NCI-H345 treated with DMSO at 0.1 percent for 48 hours (cell line): ENCODE results near the gene POMP.
"Not testable (repeated sequence)": the region's sequence is repeated elsewhere in the genome, so short reads cannot be mapped to it uniquely, and the experiment has no call there.

Experiments
- DNase-seq: peaks from one replicate; lab custom pipeline; 2025; ENCODE audit not compliant: unreplicated experiment; lab: John Stamatoyannopoulos, UW

Gene POMP

GRCh38 chr13:28693605-28694491 is 34.9 kb downstream of the POMP start:
- not testable (repeated sequence) for DNase-seq

DNA sequence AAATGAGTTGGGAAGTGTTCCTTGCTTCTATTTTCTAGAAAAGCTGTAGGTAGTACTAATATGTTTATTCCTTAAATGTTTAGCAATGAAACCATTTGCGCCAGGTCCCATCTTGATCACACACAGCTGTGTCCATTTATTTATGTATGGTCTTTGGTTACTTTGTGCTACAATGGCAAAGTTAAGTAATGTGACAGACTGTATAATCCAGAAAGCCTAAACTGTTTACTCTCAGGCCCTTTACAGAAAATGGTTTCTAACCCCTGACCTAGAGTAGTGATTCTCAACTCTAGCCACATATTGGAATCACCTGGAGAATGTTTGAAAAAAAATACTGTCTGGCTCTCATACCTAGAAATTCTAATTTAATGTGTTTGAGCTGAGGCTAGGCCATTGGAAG is 38.5 kb downstream of the POMP start:
- DNase-seq, result no peak

DNA sequence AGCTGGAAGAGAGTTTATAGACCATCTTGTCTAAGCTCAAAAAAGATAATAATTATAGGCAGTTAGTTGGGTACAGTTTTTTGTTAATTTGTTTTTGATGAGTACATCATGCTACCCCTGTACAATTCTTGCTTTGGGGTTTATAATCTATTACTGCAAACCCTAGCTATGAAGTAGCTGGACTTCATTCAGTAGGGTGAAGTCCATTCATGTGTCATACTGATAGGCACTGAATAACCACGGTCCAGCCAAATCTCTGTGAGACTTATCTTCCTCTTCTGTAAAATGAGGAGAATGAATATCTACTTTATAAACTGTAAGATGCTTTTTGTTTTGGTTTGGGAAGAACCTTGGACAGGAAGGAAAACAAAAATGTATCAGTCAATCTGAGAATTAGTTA is 40.3 kb downstream of the POMP start:
- no peak for DNase-seq

DNA sequence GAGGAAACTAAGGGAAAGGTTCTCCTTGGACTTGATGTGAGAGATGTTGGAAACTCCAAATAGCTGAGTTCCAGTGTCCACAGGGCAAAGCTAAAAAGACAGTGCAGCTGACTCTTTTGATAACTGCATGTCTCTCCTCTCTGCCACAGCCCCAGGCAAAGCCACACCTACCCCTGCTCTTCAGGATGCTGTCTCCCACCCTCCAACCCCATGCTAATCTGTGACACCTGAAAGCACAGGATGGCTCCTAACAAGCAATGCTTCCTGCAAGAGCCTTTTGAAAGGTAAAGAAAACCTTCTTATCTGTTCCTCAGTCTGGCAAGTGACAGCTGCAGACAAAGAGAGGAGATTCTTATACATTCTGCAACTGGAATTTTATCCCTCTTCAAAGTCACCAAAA is 45.4 kb downstream of the POMP start:
- DNase-seq, result no peak

GRCh38 chr13:28704919-28705318 is 46.0 kb downstream of the POMP start:
- no peak for DNase-seq

GRCh38 chr13:28705461-28706083 is 46.6 kb downstream of the POMP start:
- no peak for DNase-seq

GRCh38 chr13:28707629-28708427 is 48.9 kb downstream of the POMP start:
- no peak for DNase-seq

GRCh38 chr13:28710161-28710560 is 51.2 kb downstream of the POMP start:
- DNase-seq, result no peak

- DNase-seq, result no peak
These were observed 55.7 kb downstream of the POMP start for GRCh38 chr13:28714651-28715050.

GRCh38 chr13:28716511-28716910 is 57.6 kb downstream of the POMP start:
- DNase-seq, result no peak

- no peak for DNase-seq
These were observed 58.2 kb downstream of the POMP start for GRCh38 chr13:28717170-28717569.

- DNase-seq, result no peak
These were observed 59.2 kb downstream of the POMP start for GRCh38 chr13:28718196-28718542.

DNA sequence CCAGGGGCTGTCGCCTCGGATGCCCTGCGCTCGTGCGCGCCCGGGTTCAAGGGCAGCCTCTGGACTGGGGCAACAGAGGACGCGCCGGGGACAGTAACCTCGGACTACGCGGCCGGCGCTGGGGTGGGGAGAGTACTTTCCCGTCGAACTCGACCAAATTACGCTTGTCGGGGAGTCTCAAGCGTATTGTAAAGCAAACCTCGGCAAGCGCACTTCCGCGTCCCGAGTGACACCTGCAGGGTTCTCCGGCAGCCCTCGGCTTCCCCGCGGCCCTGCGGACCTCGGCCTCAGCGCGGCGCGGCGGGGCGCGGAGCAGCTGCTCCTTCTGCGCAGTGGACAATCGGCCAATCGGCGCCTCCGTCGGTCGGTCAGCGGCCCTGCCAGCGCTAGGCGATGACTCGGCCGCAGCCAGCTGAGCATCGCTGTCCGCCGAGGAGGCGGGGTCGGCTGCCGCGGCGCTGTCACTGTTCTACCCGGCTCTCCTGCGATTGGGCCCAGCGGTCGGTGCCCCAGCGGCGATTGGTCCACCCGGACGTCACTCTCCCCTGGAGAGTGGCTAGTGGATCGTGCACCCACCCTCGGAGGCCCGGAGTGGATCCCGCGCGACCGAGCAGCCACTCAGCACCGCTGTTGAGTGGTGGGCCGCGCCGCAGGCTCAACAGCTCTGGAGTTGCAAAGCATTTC is 59.8 kb downstream of the POMP start, which contains the start of gene SLC46A3:
TSS of gene SLC46A3 (minus strand) at position 428 of the 684 bp plus-strand sequence. CDS start 972 bp downstream, outside the sequence.
- peak; percentile 49 for DNase-seq

DNA sequence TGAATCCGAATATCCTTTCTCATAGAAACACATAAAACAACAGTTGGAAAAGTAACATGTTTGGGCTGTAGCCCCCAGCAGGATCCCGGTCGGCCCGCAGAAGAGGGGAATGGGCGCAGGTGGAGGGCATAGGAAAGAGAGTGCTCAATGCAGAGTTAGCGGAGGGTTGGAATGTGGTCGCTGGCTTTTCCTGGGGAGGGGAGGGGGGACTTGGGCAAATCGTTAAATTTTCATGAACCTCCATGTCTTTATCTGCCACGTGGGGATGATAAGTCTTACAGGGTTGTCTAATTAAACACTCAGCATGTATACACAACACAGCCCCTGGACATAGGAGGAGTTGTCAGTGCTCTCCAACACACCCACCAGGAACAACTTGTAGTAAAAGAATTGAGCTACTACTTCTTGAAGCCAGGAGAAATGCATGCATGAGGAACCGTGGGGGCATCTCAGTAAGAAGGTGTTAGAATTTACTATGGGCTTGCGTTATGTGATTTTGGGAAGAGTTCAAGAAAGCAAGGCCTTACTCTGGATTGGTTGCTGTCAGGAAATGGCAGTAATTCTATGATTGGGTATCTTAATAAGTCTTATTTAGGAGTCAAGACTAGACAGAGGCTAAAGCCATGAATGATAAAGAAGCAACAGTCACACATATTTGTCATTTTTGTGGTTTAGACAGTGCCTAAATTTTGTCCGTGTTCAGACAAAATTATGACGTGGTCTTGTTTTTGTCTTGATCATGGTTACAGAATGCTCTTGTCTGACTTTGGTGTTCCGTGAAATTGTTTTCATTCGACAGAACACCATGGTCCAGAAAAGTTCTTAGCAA is 60.5 kb downstream of the POMP start:
- no peak for DNase-seq

- DNase-seq, result no peak
These were observed 64.9 kb downstream of the POMP start for GRCh38 chr13:28723806-28724205.

DNA sequence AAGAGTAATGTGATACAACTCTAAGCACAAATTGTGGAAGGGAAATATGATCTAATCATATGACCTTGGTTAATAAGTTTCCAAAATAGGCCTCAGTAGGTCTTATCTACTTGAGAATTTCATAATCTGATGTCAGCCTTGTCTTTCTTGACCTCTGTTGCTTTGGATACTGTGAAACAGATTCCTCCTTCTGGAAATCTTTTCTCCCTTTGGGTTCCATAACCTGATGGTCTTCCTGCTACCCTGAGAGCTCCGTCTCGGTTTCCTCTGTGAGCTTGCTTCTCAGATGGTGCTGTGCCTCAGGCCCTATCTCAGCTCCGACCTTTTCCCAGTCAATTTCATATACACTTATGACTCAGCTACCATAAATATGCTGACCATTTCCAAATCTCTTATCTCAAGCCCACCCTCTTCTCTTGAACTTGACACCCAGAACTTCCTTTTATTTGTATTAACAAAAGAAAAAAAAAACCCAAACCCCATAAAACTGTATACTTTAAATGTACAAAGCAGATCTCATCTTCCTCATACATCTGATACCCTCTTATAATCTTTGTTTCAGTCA is 66.2 kb downstream of the POMP start:
- DNase-seq, result no peak
